ENCODE results near the gene SULF2. TPM values are rescaled to one million over a fixed set of nuclear protein-coding genes. Genes with fewer than 3 reads are reported as not detected.
A peak's percentile ranks its signal among the peaks of the same experiment; 100 is the strongest.

The SULF2 gene
- total and polyA plus RNA-seq, 2 of the 13 experiments (the other 11 are each of a cell fraction or from before 2014, with no cell fraction given) = 7.2 to 50.9 TPM

DNA sequence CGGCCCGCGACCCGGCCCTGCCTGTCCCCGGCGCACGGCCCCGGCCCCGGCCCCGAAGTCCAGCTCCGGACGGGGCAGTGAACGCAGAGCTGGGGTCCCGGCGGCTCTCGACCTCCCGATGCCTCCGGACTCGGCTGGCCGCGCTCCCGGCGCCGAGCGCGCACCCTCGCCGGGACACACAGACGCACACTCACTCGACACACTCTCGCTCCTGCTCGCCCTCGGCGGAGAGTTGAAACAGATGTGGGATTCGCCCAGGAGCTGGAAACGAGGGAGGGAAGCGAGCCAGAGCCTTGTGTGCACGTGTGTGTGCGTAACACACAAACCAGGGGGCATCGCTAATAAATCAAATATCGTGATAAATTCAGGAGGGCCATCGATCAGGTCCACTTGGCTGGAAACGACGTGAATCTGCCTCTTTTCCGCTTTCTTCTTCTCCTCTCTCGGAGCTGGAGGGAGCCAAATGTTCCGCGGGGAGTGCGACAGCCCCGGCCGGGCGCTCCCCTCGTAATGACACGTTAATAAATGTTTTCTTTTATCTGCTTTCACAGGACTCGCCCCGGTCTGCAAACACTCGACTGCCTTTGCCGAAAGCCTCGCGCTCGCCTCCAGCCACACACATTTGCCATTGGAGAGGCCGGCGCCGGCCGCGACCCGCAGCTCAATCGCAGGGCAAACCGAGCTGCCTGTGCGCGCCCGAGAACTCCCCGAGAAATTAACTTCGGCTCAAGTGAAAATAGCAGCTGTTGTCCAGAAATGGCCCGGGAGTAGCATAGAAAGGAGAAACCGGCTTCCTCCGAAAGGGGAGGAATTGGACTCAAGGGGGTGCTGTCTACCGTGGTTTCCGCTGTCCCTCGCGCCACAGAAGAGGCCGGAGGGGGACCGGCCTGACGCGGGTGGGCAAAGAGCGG, 828 bp upstream of the SULF2 start (continued):
- peak; percentile 58; the same call in 1 of the 2 replicates for TF ChIP-seq THAP9 (CRISPR knock-in tag; IDR thresholded peaks at IDR 0.05; ENCODE audit: borderline replicate concordance)
- TF ChIP-seq PLRG1 (conservative IDR thresholded peaks at IDR 0.05) = no peak
- peak; percentile 47; the same call in 1 of the 2 replicates for TF ChIP-seq ELF3 (CRISPR knock-in tag; IDR thresholded peaks at IDR 0.05)
- TF ChIP-seq SRSF9 (IDR thresholded peaks at IDR 0.05; ENCODE audit: borderline replicate concordance, insufficient read depth, low read depth, low read length, poor library complexity, severe bottlenecking) = no peak
- no peak for TF ChIP-seq LCORL (IDR thresholded peaks at IDR 0.05)
- no peak; the same call in 1 of the 2 replicates for TF ChIP-seq LCORL (CRISPR knock-in tag; IDR thresholded peaks at IDR 0.05)
- TF ChIP-seq TGIF2 (CRISPR knock-in tag; IDR thresholded peaks at IDR 0.05) = peak; percentile 79; the same call in 1 of the 2 replicates
- TF ChIP-seq RCOR2 (CRISPR knock-in tag; IDR thresholded peaks at IDR 0.05) = no peak
- TF ChIP-seq, protein P1, sequence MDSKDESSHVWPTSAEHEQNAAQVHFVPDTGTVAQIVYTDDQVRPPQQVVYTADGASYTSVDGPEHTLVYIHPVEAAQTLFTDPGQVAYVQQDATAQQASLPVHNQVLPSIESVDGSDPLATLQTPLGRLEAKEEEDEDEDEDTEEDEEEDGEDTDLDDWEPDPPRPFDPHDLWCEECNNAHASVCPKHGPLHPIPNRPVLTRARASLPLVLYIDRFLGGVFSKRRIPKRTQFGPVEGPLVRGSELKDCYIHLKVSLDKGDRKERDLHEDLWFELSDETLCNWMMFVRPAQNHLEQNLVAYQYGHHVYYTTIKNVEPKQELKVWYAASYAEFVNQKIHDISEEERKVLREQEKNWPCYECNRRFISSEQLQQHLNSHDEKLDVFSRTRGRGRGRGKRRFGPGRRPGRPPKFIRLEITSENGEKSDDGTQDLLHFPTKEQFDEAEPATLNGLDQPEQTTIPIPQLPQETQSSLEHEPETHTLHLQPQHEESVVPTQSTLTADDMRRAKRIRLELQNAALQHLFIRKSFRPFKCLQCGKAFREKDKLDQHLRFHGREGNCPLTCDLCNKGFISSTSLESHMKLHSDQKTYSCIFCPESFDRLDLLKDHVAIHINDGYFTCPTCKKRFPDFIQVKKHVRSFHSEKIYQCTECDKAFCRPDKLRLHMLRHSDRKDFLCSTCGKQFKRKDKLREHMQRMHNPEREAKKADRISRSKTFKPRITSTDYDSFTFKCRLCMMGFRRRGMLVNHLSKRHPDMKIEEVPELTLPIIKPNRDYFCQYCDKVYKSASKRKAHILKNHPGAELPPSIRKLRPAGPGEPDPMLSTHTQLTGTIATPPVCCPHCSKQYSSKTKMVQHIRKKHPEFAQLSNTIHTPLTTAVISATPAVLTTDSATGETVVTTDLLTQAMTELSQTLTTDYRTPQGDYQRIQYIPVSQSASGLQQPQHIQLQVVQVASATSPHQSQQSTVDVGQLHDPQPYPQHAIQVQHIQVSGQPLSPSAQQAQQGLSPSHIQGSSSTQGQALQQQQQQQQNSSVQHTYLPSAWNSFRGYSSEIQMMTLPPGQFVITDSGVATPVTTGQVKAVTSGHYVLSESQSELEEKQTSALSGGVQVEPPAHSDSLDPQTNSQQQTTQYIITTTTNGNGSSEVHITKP (CRISPR knock-in tag; IDR thresholded peaks at IDR 0.05; ENCODE audit: low read depth) = no peak
- no peak; the same call in 1 of the 2 replicates for TF ChIP-seq RELA (CRISPR knock-in tag; IDR thresholded peaks at IDR 0.05)
- no peak for TF ChIP-seq ZNF235 (CRISPR knock-in tag; IDR thresholded peaks at IDR 0.05; ENCODE audit: borderline replicate concordance)
- TF ChIP-seq, protein P2, sequence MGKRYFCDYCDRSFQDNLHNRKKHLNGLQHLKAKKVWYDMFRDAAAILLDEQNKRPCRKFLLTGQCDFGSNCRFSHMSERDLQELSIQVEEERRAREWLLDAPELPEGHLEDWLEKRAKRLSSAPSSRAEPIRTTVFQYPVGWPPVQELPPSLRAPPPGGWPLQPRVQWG (CRISPR knock-in tag; IDR thresholded peaks at IDR 0.05; ENCODE audit: borderline replicate concordance, low read depth) = no peak
- no peak for TF ChIP-seq HNRNPUL1 (IDR thresholded peaks at IDR 0.05; ENCODE audit: low read depth, low read length)
- TF ChIP-seq MXD1 (CRISPR knock-in tag; IDR thresholded peaks at IDR 0.05) = peak; percentile 57; the same call in 1 of the 2 replicates
- TF ChIP-seq ZNF772 (CRISPR knock-in tag; IDR thresholded peaks at IDR 0.05) = no peak
- no peak for TF ChIP-seq DNMT3B (CRISPR knock-in tag; conservative IDR thresholded peaks at IDR 0.05)
- TF ChIP-seq HHEX (CRISPR knock-in tag; IDR thresholded peaks at IDR 0.05) = no peak
- no peak for TF ChIP-seq KDM4B (CRISPR knock-in tag; IDR thresholded peaks at IDR 0.05)
- no peak for TF ChIP-seq MAFG (CRISPR knock-in tag; IDR thresholded peaks at IDR 0.05)
- no peak for TF ChIP-seq ZNF24 (IDR thresholded peaks at IDR 0.05)
- TF ChIP-seq, protein P3, sequence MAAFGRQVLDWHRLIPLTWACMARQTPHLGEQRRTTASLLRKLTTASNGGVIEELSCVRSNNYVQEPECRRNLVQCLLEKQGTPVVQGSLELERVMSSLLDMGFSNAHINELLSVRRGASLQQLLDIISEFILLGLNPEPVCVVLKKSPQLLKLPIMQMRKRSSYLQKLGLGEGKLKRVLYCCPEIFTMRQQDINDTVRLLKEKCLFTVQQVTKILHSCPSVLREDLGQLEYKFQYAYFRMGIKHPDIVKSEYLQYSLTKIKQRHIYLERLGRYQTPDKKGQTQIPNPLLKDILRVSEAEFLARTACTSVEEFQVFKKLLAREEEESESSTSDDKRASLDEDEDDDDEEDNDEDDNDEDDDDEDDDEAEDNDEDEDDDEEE (CRISPR knock-in tag; IDR thresholded peaks at IDR 0.05) = no peak
- TF ChIP-seq TBX2 (CRISPR knock-in tag; IDR thresholded peaks at IDR 0.05; ENCODE audit: borderline replicate concordance) = no peak

Measured in HepG2 (cell line).